K562 (cell line): ENCODE measurements around the gene TMA7B. TPM values are rescaled to one million over a fixed set of nuclear protein-coding genes. Genes with fewer than 3 reads are reported as not detected.

Experiments used
- BRCA1 ChIP-seq, 2 experiments: fragments of 450-650 bp in 1 of 2; sonication (generic) in 1 of 2; formaldehyde crosslinking in 1 of 2; IDR thresholded peaks; 2 replicates each; pipeline versions ENCODE4 v1.5.0 to v1.6.1; 2017 to 2020; ENCODE audit warnings: mild to moderate bottlenecking in 1 of 2, missing genetic modification reagents in 1 of 2
- BRD9 ChIP-seq: fragments of 450-650 bp; IDR thresholded peaks from 2 replicates; pipeline ENCODE4 v1.6.1; 2018; ENCODE audit warnings: low read depth; ENCODE audit not compliant: partially characterized antibody
- CEBPG ChIP-seq, 3 experiments: fragments of 200-800 bp in 1 of 3; sonication (Bioruptor generic) in 1 of 3; sonication (generic) in 1 of 3; formaldehyde crosslinking in 1 of 3; IDR thresholded peaks in 2 of 3; conservative IDR thresholded peaks in 1 of 3; 2 replicates each; pipeline versions ENCODE4 v1.6.1 to v1.8.0; 2016 to 2022; ENCODE audit warnings: missing compliant biosample characterization in 2 of 3, missing genetic modification characterization in 2 of 3, mild to moderate bottlenecking in 1 of 3, missing genetic modification reagents in 1 of 3
- CREM ChIP-seq: IDR thresholded peaks from 2 replicates; pipeline ENCODE4 v1.6.1; 2014; ENCODE audit warnings: antibody characterized with exemption, low read depth
- ETV1 ChIP-seq: fragments of 450-650 bp; conservative IDR thresholded peaks from 2 replicates; pipeline ENCODE4 v1.6.1; 2016; ENCODE audit warnings: missing genetic modification characterization, control low read depth, low read depth, missing compliant biosample characterization
- ETV5 ChIP-seq: sonication (generic); formaldehyde crosslinking; IDR thresholded peaks from 2 replicates; pipeline ENCODE4 v1.4.0; 2020; ENCODE audit warnings: low read depth, mild to moderate bottlenecking, missing genetic modification reagents
- FOXP4 ChIP-seq: sonication (generic); formaldehyde crosslinking; IDR thresholded peaks from 2 replicates; pipeline ENCODE4 v1.8.0; 2022; ENCODE audit warnings: mild to moderate bottlenecking, missing genetic modification reagents, borderline replicate concordance
- GABPB2 ChIP-seq: fragments of 250-450 bp; sonication (Bioruptor Pico); conservative IDR thresholded peaks from 2 replicates; pipeline ENCODE4 v1.5.1; 2021; ENCODE audit warnings: mild to moderate bottlenecking
- ILK ChIP-seq: fragments of 450-650 bp; IDR thresholded peaks from 2 replicates; pipeline ENCODE4 v1.6.1; 2016; ENCODE audit warnings: missing genetic modification characterization, low read depth, mild to moderate bottlenecking, missing compliant biosample characterization, moderate library complexity, borderline replicate concordance
- KDM2B ChIP-seq: fragments of 250-450 bp; sonication (Bioruptor Pico); IDR thresholded peaks from 2 replicates; pipeline ENCODE4 v1.8.0; 2021; ENCODE audit warnings: mild to moderate bottlenecking, moderate library complexity
- KLF10 ChIP-seq: fragments of 250-450 bp; sonication (Bioruptor Pico); IDR thresholded peaks from 2 replicates; pipeline ENCODE4 v1.6.1; 2021; ENCODE audit warnings: matching md5 sums
- KLF16 ChIP-seq: IDR thresholded peaks from 2 replicates; pipeline ENCODE4 v1.6.1; 2016; ENCODE audit warnings: antibody characterized with exemption
- MTA1 ChIP-seq: fragments of 450-650 bp; IDR thresholded peaks from 2 replicates; pipeline ENCODE4 v1.6.1; 2017; ENCODE audit warnings: borderline replicate concordance
- MTA2 ChIP-seq: fragments of 450-650 bp; IDR thresholded peaks from 2 replicates; pipeline ENCODE4 v1.6.1; 2016; ENCODE audit warnings: low read depth
- YY1 ChIP-seq, 3 experiments: IDR thresholded peaks; 2 replicates each; pipeline ENCODE4 v1.6.1; 2011; ENCODE audit warnings: low read length in 2 of 3, mild to moderate bottlenecking in 2 of 3, moderate library complexity in 2 of 3, borderline replicate concordance in 1 of 3, control low read depth in 1 of 3, low read depth in 1 of 3; ENCODE audit not compliant: insufficient read depth in 3 of 3, insufficient replicate concordance in 2 of 3, control insufficient read depth in 1 of 3, insufficient read length in 1 of 3; ENCODE audit errors: extremely low read depth in 1 of 3
- ZBTB2 ChIP-seq: fragments of 450-650 bp; IDR thresholded peaks from 2 replicates; pipeline ENCODE4 v1.6.1; 2016; ENCODE audit warnings: antibody characterized with exemption
- polyA plus RNA-seq, 8 experiments: library from polyadenylated mRNA; depleted of rRNA in 4 of 8; stranded (reverse) in 5 of 8; unstranded in 3 of 8; fragments of >200 nt; fragmentation: Nextera tagmentation in 2 of 8; fragmentation: Illumina TruSeq in 1 of 8; extraction: Ambion mirVana in 2 of 8; extraction: Trizol in 1 of 8; gene quantifications; 2 replicates each; pipeline versions ENCODE4 v1.2.1 to v1.2.3, GENCODE V29; 2011 to 2014; ENCODE audit warnings: inconsistent platforms in 1 of 8, missing spikeins in 1 of 8
- total RNA-seq, 7 experiments: library from RNA; depleted of rRNA in 6 of 7; stranded (reverse); fragments of >200 nt in 6 of 7; fragmentation: Illumina TruSeq in 2 of 7; extraction: Trizol in 2 of 7; gene quantifications; 2 replicates each; pipeline versions ENCODE4 v1.2.1 to v1.2.3, GENCODE V29; 2011 to 2021; ENCODE audit warnings: low replicate concordance in 1 of 7
- TF ChIP-seq, protein P1 (sequence below): fragments of 200-800 bp; sonication (Bioruptor generic); IDR thresholded peaks from 2 replicates; pipeline ENCODE4 v1.6.1; 2017; ENCODE audit warnings: missing genetic modification characterization, missing compliant biosample characterization
- TF ChIP-seq, protein P2 (sequence below): sonication (generic); formaldehyde crosslinking; IDR thresholded peaks from 2 replicates; pipeline ENCODE4 v1.4.0; 2020; ENCODE audit warnings: mild to moderate bottlenecking, missing genetic modification reagents

The TMA7B gene
- total and polyA plus RNA-seq, 9 of the 15 experiments (the other 6 are each of a cell fraction or from before 2014, with no cell fraction given) = 5.6 to 14.2 (median 11.8) TPM

DNA sequence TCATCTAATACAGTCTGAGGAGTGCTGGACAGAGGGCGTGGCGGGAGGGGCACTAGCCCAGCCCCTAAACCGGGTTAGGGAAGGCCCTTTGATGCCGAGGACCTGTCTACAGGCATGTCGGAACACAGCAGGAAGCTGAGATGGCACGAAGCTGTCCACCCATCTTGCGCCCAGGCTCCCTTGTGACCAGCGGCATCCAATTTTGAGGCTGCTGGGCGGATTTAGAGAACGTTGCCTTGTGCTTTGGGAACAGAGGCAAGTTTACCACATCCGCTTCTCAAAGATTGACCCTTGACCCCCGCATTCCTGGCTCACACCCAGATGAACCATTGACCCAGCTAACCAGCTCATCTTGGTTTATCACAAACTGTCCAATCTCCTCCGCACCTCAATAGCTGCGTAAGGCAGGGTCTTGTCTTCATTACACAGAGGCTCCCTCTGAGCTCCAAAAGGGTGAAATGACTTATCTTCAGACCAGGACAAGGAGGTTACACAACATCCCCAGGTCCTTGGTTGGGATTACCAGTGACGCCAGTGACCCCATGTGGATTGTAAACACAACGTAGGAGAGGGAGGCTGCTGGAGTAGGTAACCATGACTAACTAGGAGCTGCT is 39.1 kb downstream of the TMA7B start (continued):
- 0 out of 2 replicates have a peak, but pooled peaks have one; percentile 10 for TF ChIP-seq MTA2
- no peak; the same call in 1 of the 2 replicates for TF ChIP-seq BRCA1 (IDR thresholded peaks at IDR 0.05)
- TF ChIP-seq BRCA1 (CRISPR knock-in tag; IDR thresholded peaks at IDR 0.05) = no peak
- TF ChIP-seq YY1 (IDR thresholded peaks at IDR 0.05; ENCODE audit: borderline replicate concordance in 1 of 3, control insufficient read depth in 1 of 3, extremely low read depth in 1 of 3, insufficient read depth in 3 of 3, insufficient read length in 1 of 3, insufficient replicate concordance in 2 of 3, low read depth in 1 of 3, low read length in 2 of 3) = peak in 1 of 3 experiments; percentile 3
- TF ChIP-seq KDM2B (CRISPR knock-in tag) = no peak
- no peak for TF ChIP-seq GABPB2 (CRISPR knock-in tag)
- TF ChIP-seq CEBPG (CRISPR knock-in tag; IDR thresholded peaks at IDR 0.05) = peak; percentile 92
- peak; percentile 81 to 93 for TF ChIP-seq CEBPG (tag; conservative IDR thresholded peaks at IDR 0.05 in 1 of 2, IDR thresholded peaks at IDR 0.05 in 1 of 2)
- 0 out of 2 replicates have a peak, but pooled peaks have one; percentile 38 for TF ChIP-seq ZBTB2
- TF ChIP-seq, protein P1, sequence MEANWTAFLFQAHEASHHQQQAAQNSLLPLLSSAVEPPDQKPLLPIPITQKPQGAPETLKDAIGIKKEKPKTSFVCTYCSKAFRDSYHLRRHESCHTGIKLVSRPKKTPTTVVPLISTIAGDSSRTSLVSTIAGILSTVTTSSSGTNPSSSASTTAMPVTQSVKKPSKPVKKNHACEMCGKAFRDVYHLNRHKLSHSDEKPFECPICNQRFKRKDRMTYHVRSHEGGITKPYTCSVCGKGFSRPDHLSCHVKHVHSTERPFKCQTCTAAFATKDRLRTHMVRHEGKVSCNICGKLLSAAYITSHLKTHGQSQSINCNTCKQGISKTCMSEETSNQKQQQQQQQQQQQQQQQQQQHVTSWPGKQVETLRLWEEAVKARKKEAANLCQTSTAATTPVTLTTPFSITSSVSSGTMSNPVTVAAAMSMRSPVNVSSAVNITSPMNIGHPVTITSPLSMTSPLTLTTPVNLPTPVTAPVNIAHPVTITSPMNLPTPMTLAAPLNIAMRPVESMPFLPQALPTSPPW (CRISPR knock-in tag) = no peak
- TF ChIP-seq CREM = peak; percentile 77
- peak; percentile 94 for TF ChIP-seq BRD9
- no peak for TF ChIP-seq KLF10 (CRISPR knock-in tag)
- peak; percentile 30; the same call in 1 of the 2 replicates for TF ChIP-seq MTA1
- peak; percentile 68; the same call in 1 of the 2 replicates for TF ChIP-seq KLF16
- no peak for TF ChIP-seq ILK
- 0 out of 2 replicates have a peak, but pooled peaks have one; percentile 30 for TF ChIP-seq FOXP4
- TF ChIP-seq, protein P2, sequence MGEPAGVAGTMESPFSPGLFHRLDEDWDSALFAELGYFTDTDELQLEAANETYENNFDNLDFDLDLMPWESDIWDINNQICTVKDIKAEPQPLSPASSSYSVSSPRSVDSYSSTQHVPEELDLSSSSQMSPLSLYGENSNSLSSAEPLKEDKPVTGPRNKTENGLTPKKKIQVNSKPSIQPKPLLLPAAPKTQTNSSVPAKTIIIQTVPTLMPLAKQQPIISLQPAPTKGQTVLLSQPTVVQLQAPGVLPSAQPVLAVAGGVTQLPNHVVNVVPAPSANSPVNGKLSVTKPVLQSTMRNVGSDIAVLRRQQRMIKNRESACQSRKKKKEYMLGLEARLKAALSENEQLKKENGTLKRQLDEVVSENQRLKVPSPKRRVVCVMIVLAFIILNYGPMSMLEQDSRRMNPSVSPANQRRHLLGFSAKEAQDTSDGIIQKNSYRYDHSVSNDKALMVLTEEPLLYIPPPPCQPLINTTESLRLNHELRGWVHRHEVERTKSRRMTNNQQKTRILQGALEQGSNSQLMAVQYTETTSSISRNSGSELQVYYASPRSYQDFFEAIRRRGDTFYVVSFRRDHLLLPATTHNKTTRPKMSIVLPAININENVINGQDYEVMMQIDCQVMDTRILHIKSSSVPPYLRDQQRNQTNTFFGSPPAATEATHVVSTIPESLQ (CRISPR knock-in tag) = 0 out of 2 replicates have a peak, but pooled peaks have one; percentile 42
- peak; percentile 90 for TF ChIP-seq ETV5 (CRISPR knock-in tag)
- peak; percentile 78 for TF ChIP-seq ETV1 (tag)
